ENCODE data around the gene BCAR1.

The BCAR1 gene

GRCh38 chr16:75203667-75204409, 47.6 kb downstream of the BCAR1 start:
- no peak for DNase-seq (ENCODE audit: low read depth)

GRCh38 chr16:75203096-75203495, 48.3 kb downstream of the BCAR1 start:
- DNase-seq (ENCODE audit: low read depth): no peak

- DNase-seq (ENCODE audit: low read depth): no peak
Observed at GRCh38 chr16:75202069-75202590, 49.3 kb downstream of the BCAR1 start.

- DNase-seq (ENCODE audit: low read depth): no peak
Observed at GRCh38 chr16:75198135-75198600, 53.3 kb downstream of the BCAR1 start.

- DNase-seq (ENCODE audit: low read depth): no peak
Observed at GRCh38 chr16:75197522-75198134, 53.8 kb downstream of the BCAR1 start.

GRCh38 chr16:75196836-75197235, 54.6 kb downstream of the BCAR1 start:
- DNase-seq (ENCODE audit: low read depth): no peak

- no peak for DNase-seq (ENCODE audit: low read depth)
Observed at GRCh38 chr16:75195811-75196790, 55.3 kb downstream of the BCAR1 start.

GRCh38 chr16:75193730-75194444, 57.5 kb downstream of the BCAR1 start:
- DNase-seq (ENCODE audit: low read depth): no peak

GRCh38 chr16:75193265-75193650, 58.2 kb downstream of the BCAR1 start:
- no peak for DNase-seq (ENCODE audit: low read depth)

GRCh38 chr16:75192606-75193264, 58.7 kb downstream of the BCAR1 start:
- DNase-seq (ENCODE audit: low read depth): no peak

- no peak for DNase-seq (ENCODE audit: low read depth)
Observed at GRCh38 chr16:75189638-75190245, 61.7 kb downstream of the BCAR1 start.

GRCh38 chr16:75188832-75189477, 62.5 kb downstream of the BCAR1 start:
- DNase-seq (ENCODE audit: low read depth): no peak

GRCh38 chr16:75181630-75182029, 69.8 kb downstream of the BCAR1 start:
- no peak for DNase-seq (ENCODE audit: low read depth)

- no peak for DNase-seq (ENCODE audit: low read depth)
Observed at GRCh38 chr16:75179208-75179607, 72.2 kb downstream of the BCAR1 start.
